Parathyroid adenoma (tissue), 2 donors: ENCODE measurements around the gene FAM117B.

ENCODE experiments used
- H2AFZ ChIP-seq: fragments of 300-600 bp; sonication (generic); one replicate; pipeline ENCODE4 v1.7.0; 2017; ENCODE audit warnings: antibody characterized with exemption, mild to moderate bottlenecking
- H3K27ac ChIP-seq: fragments of 300-600 bp; sonication (generic); one replicate; pipeline ENCODE4 v1.7.0; 2017
- H3K27me3 ChIP-seq: fragments of 300-600 bp; sonication (generic); one replicate; pipeline ENCODE4 v1.7.0; 2017; ENCODE audit warnings: low read length; ENCODE audit not compliant: control insufficient read depth, insufficient read depth
- H3K36me3 ChIP-seq: fragments of 300-600 bp; sonication (generic); one replicate; pipeline ENCODE4 v1.7.0; 2017; ENCODE audit warnings: low read length; ENCODE audit not compliant: control insufficient read depth, insufficient read depth
- H3K4me1 ChIP-seq: fragments of 300-600 bp; sonication (generic); one replicate; pipeline ENCODE4 v1.7.0; 2017; ENCODE audit warnings: control low read depth
- H3K4me2 ChIP-seq: fragments of 300-600 bp; sonication (generic); one replicate; pipeline ENCODE4 v1.7.0; 2017; ENCODE audit warnings: low read length
- H3K4me3 ChIP-seq: fragments of 300-600 bp; sonication (generic); one replicate; pipeline ENCODE4 v1.7.0; 2017; ENCODE audit warnings: low read depth, low read length
- H3K79me2 ChIP-seq: fragments of 300-600 bp; sonication (generic); one replicate; pipeline ENCODE4 v1.7.0; 2017; ENCODE audit warnings: control low read depth
- H3K9ac ChIP-seq: fragments of 300-600 bp; sonication (generic); one replicate; pipeline ENCODE4 v1.7.0; 2017; ENCODE audit warnings: mild to moderate bottlenecking
- H3K9me3 ChIP-seq: fragments of 300-600 bp; sonication (generic); one replicate; pipeline ENCODE4 v1.7.0; 2017; ENCODE audit warnings: low read length; ENCODE audit not compliant: control insufficient read depth
- TF ChIP-seq, protein P1 (sequence below): fragments of 300-600 bp; sonication (generic); IDR thresholded peaks from one replicate; pipeline ENCODE4 v1.7.0; 2017; ENCODE audit warnings: antibody characterized with exemption, mild to moderate bottlenecking
- donor health status: primary hyperparathyroidism.

FAM117B gene

GRCh38 chr2:202743613-202744012, 108.8 kb downstream of the FAM117B start:
- TF ChIP-seq, protein P1, sequence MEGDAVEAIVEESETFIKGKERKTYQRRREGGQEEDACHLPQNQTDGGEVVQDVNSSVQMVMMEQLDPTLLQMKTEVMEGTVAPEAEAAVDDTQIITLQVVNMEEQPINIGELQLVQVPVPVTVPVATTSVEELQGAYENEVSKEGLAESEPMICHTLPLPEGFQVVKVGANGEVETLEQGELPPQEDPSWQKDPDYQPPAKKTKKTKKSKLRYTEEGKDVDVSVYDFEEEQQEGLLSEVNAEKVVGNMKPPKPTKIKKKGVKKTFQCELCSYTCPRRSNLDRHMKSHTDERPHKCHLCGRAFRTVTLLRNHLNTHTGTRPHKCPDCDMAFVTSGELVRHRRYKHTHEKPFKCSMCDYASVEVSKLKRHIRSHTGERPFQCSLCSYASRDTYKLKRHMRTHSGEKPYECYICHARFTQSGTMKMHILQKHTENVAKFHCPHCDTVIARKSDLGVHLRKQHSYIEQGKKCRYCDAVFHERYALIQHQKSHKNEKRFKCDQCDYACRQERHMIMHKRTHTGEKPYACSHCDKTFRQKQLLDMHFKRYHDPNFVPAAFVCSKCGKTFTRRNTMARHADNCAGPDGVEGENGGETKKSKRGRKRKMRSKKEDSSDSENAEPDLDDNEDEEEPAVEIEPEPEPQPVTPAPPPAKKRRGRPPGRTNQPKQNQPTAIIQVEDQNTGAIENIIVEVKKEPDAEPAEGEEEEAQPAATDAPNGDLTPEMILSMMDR, result no peak
- no peak overlapping the region for H3K4me2 ChIP-seq
- no peaks in the 10 kb centered on the region for H3K36me3 ChIP-seq
- no peak overlapping the region for H3K9ac ChIP-seq
- no peak overlapping the region for H3K27ac ChIP-seq
- no peaks in the 10 kb centered on the region for H3K27me3 ChIP-seq
- no peak overlapping the region for H3K4me3 ChIP-seq
- H2AFZ ChIP-seq, result no peak overlapping the region
- no peaks in the 10 kb centered on the region for H3K4me1 ChIP-seq
- no peaks in the 10 kb centered on the region for H3K79me2 ChIP-seq
- H3K9me3 ChIP-seq, result no peaks in the 10 kb centered on the region

GRCh38 chr2:202749477-202749876, 114.7 kb downstream of the FAM117B start:
- H3K4me2 ChIP-seq, result no peak overlapping the region
- H3K27ac ChIP-seq, result no peak overlapping the region
- no peaks in the 10 kb centered on the region for H3K4me1 ChIP-seq
- H3K9ac ChIP-seq, result no peak overlapping the region
- H3K9me3 ChIP-seq, result no peaks in the 10 kb centered on the region
- no peaks in the 10 kb centered on the region for H3K27me3 ChIP-seq
- H3K79me2 ChIP-seq, result no peaks in the 10 kb centered on the region
- H2AFZ ChIP-seq, result no peak overlapping the region
- no peaks in the 10 kb centered on the region for H3K36me3 ChIP-seq
- TF ChIP-seq, protein P1, result no peak
- no peak overlapping the region for H3K4me3 ChIP-seq

DNA sequence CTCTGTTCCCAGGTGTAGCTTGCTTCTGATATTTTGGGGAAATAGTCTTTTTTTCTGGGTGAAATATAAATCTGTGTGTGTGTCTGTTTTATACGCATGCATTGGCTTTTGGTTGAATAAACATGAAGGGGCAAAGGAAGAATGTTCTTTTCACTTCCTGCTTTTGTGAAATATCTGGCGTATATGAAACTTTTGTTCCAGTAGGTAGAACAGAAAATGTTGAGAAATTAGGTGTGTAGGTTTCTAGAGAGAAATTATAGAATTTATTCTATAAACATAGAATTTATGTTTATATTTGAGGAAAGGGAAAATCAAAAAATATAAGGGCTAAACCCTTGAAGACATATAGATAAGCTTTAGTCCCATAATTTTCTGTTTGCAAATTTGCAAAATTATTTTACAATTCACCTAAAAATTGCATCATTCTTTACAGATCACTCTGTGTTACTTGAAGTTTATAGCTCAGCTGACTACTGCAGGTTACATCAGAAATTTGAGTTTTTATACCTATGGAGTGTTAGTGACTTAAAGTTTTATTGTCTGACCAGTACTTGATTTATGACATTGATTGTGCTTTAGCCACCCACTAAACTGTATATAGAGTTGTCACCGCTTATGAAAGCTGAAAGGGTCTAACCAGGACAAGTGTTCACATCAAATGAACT, 116.1 kb downstream of the FAM117B start:
- TF ChIP-seq, protein P1, result no peak
- H3K27me3 ChIP-seq, result no peaks in the 10 kb centered on the region
- H3K4me2 ChIP-seq, result no peak overlapping the region
- no peaks in the 10 kb centered on the region for H3K36me3 ChIP-seq
- no peak overlapping the region for H3K9ac ChIP-seq
- H3K9me3 ChIP-seq, result no peaks in the 10 kb centered on the region
- no peaks in the 10 kb centered on the region for H3K79me2 ChIP-seq
- H2AFZ ChIP-seq, result no peak overlapping the region
- H3K27ac ChIP-seq, result no peak overlapping the region
- H3K4me3 ChIP-seq, result no peak overlapping the region
- H3K4me1 ChIP-seq, result peaks cover 2% of the 10 kb centered on the region

DNA sequence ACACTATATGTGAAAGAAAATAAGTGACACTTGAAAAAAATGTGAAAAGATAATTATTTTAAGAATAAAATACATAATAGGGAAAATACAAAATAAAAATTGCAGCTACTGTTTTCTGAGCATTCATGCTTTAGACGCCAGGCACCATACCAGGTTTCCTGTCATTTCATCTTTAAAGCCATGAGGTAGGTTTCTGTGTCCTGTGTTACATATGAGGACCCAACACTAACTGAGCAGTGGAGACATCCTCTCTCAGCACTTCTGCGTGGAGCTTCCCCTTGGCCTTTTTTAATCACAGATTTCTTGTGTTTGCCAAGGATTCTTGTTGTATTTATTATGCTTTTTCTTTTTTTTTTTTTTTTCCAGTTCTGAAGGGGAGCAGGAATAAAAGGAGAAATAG, 117.3 kb downstream of the FAM117B start:
- TF ChIP-seq, protein P1, result no peak
- H3K79me2 ChIP-seq, result no peaks in the 10 kb centered on the region
- no peak overlapping the region for H3K9ac ChIP-seq

DNA sequence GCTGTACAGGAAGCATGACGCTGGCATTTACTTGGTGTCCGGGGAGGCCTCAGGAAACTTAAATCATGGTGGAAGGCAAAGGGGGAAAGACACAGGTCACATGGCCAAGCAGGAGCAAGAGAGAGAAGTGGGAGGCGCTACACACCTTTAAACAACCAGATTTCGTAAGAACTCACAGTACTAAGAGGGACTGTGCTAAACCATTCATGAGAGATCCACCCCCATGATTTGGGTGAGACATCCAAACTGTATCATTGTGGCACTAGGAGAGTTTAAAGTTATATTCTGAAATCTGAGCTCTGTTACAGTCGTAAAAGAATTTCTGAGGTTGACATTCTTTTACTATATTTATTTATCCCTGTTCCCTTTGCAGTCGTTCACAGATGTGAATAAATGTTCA, 120.2 kb downstream of the FAM117B start:
- H3K27ac ChIP-seq, result no peak overlapping the region
- peaks cover 16% of the 10 kb centered on the region for H3K4me1 ChIP-seq
- H2AFZ ChIP-seq, result no peak overlapping the region
- H3K9ac ChIP-seq, result no peak overlapping the region
- no peak overlapping the region for H3K4me3 ChIP-seq
- TF ChIP-seq, protein P1, result no peak
- no peaks in the 10 kb centered on the region for H3K9me3 ChIP-seq
- H3K27me3 ChIP-seq, result no peaks in the 10 kb centered on the region
- no peaks in the 10 kb centered on the region for H3K79me2 ChIP-seq
- no peak overlapping the region for H3K4me2 ChIP-seq
- no peaks in the 10 kb centered on the region for H3K36me3 ChIP-seq

More for the DNA sequence above, 117.3 kb downstream of the FAM117B start:
- Histone ChIP-seq H3K36me3 (no peaks in the 10 kb centered on the region), H3K27ac (no peak overlapping the region), H3K4me3 (no peak overlapping the region), H3K9me3 (no peaks in the 10 kb centered on the region), H2AFZ (no peak overlapping the region), H3K4me1 (peaks cover 12% of the 10 kb centered on the region), H3K27me3 (no peaks in the 10 kb centered on the region), H3K4me2 (no peak overlapping the region)
